ENCODE measurements around the gene CELF2. TPM values are rescaled to one million over a fixed set of nuclear protein-coding genes. Genes with fewer than 3 reads are reported as not detected.

Gene CELF2
- total RNA-seq, 1 donor from 2014 or later = 29.3 TPM

DNA sequence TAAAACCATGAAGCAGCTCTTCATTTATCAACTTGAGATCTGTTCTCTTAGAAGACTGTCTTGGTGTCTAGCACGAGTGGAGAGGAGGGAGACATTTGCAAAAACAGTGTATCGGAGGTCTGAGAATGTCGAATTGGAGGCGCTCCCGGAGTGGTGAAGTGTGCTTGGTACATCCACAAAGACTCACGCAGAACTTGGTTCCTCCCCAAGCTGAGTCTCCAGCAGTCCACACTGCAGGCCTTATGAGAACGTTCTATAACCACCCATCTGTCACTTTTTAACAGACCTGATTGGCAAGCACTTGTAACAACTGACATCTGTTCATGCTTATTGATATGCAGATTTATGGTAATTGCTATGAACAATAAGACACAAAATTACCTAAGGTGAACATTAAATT, 261.6 kb downstream of the CELF2 start:
- DNase-seq = no peak

DNA sequence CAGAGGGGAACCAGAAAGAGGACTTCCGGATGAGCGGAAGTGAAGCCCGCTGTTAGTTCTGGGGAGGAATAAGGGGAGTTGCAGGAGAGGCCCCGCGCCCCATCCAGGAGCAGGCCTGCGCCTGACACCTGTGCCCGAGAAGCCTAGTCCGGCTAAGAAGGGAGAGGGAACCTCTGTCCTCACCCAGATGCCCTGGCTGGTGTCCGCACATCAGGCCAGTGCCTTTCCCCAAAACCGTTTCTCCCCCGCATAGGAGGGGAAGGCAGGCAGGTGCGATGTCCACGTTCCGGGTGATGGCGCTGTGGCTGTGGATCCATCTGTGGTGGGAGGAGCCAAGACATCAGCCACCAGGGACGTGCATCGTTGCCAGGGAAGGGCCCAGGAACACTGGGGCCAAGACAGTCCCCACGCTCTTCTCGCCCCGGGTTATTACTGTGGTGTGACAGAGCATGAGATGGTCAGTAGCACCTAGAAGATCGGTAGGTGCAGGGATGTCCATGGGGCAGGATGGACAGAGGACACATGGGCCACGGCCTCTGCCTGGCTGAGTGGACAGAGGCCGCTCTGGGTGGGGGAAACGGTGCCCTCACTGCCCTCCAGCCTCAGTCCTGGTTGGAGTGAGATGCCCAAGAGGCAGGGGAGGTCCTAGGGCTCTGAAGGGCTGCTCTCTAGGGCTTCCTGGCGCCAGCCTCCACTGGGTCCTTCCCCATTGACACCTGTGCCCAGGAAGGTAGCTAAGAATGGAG, 262.7 kb downstream of the CELF2 start:
- no peak for DNase-seq

DNA sequence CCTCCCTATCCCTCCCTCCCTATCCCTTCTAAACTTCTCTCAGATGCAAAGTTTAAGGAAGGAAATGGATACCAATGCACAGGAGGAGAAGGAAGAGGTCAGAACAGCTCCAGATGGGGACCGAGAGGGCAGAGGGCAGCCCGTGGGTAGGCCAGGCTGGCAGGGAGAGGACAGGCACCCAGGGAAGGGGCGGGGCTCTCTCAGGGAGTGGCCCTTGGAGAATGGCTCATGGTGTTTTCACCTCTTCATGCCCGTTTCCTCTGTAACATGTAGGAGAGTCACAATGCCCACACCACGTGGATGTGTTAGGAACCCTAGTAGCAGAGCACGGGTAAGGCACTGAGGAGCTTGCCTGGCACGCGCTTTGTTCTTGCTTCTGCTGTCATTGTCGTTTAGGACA, 264.5 kb downstream of the CELF2 start:
- no peak for DNase-seq

DNA sequence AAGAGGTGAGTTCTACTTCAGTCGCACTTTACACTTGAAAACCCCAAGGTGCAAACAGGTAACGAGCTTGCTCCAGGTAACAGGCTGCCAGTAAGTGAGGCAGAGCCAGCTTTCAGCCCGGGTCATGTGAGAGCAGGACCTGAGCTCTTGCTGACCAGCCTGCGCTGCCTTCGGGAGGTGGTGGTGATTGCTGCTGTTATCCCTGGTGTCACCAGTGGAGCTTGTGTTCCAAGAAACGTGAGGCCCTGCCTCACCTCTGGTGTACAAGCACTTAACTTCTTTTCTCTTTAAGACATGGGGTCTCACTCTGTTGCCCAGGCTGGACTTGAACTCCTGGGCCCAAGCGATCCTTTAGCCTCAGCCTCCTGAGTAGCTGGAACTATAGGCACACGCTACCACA, 265.0 kb downstream of the CELF2 start:
- no peak for DNase-seq

DNA sequence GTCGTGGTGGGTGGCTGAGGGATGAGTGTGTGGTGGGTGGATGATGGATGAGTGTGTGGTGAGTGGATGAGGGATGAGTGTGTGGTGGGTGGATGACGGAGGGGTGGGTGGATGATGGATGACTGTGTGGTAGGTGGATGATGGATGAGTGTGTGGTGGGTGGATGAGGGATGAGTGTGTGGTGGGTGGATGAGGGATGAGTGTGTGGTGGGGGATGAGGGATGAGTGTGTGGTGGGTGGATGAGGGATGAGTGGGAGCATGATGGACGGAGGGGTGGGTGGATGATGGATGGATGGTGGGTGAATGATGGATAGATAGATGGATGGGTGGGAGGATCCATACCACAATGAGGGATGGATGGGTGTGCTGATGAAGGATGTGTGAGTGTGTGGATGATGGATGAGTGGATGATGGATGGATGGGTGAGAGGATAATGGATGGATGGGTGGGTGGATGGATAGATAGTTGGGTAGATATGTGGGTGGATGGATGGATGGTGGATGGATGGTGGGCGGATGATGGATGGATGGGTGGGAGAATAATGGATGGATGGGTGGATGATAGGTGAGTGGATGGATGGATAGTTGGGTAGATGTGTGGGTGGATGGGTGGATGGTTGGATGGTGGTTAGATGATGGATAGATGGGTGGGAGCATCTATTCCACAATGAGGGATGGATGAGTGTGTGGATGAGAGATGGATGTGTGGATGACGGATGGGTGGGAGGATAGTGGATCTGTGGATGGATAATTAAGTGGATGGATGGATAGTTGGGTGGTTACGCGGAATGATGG, 266.8 kb downstream of the CELF2 start:
- DNase-seq = no peak

DNA sequence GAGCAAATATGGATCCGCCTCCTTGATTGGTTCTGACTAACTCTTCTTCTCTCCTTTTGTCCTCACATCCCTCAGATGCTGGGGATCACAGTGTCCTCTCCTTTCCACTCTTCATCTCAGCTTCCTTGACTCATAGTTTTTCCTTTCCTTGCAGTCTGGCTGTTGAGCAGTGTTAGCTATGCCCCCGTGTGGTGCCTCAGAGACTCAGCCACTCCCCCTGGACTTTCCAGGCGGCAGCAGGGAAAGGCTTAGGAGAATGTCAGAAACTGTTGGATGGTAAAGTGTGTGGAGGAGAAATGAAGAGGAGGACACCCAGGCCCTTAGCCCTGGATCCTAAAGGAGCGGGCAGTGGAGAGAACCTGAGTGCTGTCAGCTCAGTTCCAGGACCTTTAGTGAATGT, 267.5 kb downstream of the CELF2 start:
- DNase-seq = no peak

DNA sequence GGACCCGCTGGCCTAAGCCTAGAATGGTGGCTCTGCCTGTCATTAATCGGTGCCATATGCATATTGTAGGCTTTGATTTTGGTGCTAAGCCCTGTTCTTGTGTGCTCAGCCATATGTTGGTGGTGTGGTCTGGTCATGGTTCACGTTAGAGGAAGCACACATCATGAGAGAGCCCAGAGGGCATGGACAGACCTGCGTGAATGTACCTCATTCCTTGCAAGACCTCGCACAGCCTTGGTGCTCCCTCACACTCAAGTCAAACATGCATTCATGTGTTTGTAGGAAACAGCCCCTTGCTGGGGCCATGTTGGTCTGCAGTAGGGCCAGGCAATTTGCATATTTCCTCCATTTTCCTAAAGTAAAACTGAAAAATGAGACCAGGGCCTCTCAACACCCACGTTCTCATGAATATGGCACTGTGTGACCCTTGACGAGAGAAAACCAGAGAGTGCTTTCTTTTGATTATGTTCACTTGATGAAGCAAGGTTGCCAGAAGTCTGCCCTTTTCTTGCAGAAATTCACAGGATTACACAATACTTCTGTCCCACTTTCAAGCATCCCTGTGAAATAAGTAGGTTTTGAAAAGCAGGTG, 268.7 kb downstream of the CELF2 start:
- DNase-seq = no peak

DNA sequence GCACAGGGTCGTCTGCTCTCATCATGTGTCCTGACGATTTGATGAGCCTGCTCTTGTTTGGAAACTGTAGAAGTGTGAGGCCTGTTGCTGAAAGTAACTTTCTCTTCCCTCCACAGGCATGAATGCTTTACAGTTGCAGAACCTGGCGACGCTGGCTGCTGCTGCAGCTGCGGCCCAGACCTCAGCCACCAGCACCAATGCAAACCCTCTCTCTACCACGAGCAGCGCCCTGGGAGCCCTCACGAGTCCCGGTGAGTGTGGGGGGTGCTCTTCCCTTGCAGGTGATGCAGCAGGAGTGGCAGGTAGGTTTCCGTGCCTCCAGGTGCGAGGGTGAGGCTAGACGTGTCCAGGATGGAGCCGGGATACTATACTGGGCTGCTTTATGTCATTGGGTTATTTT, 270.6 kb downstream of the CELF2 start:
- DNase-seq = no peak

DNA sequence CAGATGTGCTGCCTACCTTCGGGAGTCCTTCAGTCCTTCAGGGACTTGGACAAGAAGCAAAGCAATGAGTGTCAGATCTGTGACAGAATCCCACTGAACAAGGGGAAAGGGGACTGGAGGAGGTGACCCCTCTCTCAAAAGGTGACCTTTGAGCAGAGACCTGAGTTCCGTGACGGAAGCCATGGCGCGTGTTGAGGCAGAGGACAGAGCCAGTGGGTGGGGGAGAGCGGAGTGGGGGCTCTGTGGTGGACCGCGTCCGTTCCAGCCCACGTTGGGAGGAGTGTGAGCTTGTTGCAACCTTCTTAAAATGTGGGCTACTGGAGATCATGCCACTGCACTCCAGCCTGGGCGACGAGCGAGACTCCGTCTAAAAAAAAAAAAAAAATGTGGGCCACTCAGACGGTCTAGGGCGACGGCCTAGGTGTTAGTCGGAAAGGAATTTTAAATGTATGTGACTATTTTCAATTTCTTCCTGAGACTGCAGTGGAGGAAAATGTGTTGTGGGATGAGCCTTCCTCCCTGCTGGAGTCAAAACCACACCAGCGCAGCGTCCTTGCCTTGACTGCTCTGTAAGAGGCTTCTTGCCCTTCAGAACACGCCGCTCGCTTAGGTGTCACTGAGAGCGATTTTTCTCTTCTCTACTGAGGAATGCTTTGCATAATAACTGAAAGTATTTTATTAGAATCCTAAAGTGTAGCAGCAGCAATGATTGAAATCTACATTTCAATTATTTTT, 272.7 kb downstream of the CELF2 start:
- DNase-seq = no peak

DNA sequence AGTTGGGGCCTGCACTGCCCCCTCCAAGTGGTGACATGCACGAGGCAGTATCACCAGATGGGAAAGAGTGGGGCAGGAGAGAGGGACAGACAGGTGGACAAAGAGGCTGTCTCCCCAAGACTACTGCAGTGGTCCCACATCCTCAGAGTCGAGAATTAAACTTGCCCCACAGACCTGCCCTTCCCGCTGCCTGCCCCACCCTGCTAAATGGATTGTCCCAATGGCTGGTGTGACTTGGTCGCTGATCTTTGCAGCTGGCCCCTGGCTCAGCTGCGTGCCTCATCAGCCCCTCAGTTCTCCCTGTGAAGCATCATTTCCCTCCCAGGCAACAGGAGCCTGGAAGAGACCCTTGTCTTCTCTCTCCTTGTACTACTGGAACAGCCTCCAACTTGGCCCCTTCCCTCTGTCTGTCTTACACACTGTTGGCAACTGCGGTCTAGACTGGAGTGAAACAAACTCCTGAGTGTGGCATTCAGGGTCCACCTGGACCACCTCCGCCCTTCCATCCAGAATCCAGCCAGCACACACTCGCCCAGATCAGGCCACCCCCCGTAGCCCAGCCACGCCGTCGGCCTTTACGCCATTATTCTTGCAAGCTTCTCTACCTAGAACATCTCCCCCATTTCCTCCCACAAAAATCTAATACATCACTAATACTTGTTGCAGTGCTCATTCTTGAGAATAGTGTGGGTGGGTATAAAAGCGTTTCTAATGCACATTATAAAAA, 275.1 kb downstream of the CELF2 start:
- DNase-seq = no peak

DNA sequence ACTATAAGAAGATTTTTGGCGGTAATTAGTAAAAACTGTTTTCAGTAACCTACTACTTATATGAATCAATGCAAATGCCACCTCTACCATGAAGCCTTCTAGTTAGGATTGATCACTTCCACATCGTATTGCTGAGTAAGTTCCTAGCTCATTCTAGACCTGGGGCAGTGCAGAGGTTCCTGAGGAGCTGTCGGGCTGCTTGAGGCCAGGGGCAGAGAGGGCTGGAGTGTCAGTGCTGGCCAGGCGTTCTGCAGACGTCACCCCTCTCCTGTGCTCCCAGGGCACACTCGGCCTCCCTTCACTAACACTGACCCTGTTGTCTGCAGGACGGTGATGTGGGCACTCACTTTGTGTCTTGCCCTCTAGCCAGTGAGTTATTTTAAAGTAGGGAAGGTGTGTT, 275.7 kb downstream of the CELF2 start:
- DNase-seq = no peak

DNA sequence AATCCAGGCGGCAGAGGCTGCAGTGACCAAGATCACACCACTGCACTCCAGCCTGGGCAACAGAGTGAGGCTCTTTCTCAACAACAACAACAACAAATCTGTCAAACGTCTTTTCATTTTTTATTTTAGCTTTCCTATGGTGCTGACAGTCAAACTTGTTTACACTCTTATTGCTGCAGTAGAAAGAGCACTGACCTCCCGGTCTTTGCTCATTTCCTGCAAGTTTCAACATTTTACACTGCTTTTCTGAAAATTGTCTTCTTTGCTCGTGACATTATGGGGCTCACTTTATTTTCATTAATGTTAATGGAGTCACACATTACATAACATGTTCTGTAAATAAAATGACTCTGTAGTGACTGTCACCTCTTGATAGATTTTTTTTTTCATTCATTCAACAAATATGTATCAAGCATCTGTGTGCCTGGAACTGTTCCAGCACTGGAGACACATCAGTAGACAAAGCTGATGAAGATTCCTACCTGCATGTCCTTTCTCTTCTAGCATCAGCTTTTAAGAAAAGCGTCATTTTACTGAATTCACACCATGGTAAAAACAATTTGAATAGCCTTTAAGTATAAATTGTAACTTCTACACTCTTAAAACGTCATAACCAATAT, 277.3 kb downstream of the CELF2 start:
- no peak for DNase-seq

DNA sequence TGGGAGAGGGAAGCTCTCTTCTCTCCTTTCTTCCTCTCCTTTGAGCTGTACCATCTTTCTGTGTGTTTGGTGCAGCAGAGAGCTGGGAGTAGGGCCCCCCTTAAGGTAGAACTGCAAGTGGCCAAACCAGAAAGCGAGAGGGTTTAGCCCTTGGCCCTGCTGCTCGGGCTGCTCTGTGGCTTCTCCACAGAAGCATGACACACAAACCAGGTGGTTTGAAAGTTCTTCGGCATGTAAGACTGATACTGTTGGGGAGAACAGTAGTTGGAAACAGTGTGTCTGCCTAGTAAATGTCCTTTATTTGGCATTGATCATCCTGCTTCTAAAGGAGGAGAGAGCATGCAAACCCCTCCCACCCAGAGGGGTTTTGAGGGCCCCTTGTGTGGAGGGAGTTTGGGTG, 277.8 kb downstream of the CELF2 start:
- no peak for DNase-seq

DNA sequence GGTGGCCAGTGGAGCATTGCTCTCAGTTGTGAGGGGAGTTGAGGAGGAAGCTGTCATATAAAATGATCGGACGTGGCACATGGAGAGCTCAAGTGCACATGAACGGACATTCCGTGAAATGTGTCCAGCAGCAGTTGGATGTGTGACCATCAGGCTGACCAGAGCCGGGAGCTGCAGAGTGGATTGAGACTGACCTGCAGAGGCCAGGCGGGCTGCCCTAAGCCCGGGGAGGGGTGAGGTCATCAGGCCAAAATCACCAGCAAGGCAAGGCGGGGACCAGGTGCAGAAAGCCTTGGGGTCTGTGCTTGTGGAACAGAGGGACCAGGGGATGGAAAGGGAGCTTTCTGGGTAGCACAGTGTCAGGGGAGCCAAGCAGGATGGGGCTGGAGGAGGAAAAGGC, 279.5 kb downstream of the CELF2 start:
- DNase-seq = no peak

DNA sequence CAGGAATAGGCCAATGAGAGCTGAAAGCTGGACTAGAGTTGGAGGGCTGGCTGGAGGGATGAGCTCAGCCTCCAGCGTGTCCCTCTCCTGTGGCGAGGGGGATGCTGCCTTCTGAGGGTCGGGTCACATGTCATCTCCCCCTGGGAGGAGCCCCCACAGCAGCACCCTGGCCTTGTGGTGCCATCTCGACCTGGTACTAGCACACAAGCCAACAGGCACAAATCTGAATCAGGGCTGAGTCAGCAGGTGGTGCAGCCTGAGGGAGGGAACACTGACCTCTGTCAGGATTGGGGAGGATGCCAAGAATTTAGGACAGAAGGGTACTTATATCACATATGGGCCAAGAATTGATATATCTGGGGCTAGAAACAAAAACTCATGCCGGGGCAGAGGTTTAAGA, 280.4 kb downstream of the CELF2 start:
- DNase-seq = no peak

DNA sequence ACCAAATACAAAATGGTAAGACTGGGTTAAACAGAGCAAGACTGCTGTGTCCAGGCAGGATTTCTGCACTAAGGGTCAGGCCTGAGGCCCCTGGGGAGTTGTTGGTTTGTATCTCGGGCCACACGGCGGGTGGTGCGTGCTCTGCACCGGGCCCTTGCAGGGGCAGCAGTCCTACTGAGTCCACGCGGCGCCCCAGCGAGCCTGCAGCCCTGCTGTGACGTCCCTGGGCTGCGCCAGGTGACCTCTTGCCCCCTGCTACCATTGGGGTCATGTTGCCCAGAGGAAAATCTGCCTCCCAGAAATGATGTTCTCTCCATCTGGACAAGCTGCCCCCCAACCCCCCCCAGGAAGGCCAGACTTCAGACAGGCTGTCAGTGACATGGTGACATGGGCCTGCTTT, 281.5 kb downstream of the CELF2 start:
- no peak for DNase-seq

DNA sequence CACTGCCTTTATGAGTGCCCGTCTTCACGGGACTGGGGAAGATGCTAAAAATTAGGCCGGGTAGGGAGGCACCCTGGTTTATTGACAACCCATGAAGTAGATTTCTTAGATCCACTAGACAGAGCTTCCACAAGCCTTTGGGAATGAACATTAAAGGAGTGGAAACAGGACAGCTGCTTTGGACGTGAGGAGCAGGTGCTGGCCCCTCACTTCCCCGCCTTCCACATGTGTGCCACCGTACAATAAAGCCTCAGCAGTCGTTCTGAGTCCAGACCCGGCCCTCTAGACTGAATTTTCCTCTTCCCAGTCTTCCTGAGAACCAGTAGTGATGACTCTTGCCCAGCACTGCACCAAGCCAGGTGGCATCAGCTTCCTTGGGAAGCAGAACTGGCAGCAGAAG, 282.4 kb downstream of the CELF2 start:
- DNase-seq = no peak

DNA sequence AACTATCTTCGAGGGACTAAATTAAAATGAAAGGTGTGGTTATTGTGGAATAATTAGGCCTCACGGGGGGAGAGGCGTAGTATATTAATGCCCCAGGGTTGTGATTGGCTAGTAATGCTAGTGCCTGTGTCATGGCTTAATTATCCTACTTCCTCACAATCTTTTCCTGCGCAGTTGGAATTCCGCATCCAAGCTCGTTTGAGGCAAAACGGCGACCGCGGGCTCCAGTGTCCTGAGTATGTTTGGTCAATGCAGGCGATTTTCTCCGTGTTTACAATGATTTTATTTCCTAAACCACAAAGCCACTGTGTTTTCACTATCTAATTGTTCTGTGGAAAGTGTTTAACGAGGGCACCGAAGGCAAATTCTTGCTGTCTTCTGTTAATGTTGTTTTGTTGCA, 282.9 kb downstream of the CELF2 start:
- DNase-seq = no peak

DNA sequence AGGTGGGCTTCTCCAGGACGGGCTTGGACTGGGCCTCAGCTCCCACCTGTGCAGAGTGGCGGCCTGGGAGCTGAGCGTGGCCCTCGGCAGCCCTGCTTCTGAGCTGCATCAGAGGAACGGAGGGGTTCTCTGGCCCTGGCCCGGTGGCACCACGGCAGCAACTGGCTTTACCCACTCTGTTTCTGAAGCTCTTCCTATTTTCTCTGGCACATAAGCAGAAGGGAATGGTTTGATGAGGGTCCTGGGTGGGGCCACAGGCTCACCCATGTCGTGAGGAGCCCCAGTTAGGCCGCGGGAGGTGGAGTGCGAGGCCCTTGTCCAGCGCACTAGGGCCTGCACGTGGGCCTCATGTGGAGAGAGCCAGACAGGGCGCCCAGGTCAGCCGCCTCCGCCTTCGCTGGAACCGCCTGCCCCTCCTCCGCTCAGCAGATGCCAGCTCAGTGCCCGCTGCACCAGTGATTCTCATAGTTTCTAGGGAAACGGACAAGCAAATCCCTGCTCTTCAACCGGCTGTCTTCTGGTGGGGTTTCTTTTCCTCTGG, 284.0 kb downstream of the CELF2 start:
- DNase-seq = no peak

DNA sequence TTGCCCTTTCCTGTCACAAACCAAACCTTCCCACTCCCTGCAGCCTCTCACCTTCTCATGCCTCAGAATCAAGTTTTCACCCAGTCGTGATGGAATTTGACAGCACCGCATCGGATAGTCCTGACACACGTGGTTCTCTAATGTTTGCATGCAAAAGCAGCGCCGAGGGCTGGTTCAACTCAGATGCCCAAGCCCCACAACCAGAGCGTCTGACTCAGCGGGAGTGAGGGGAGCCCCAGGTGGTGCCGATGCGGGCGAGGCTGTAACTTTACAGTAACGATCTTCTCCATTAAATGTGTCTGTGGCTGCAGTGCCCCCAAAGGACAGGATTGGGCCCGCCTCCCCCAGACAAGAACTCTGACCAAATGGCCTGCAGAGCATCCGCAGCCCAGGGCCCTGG, 284.5 kb downstream of the CELF2 start:
- DNase-seq = no peak

DNA sequence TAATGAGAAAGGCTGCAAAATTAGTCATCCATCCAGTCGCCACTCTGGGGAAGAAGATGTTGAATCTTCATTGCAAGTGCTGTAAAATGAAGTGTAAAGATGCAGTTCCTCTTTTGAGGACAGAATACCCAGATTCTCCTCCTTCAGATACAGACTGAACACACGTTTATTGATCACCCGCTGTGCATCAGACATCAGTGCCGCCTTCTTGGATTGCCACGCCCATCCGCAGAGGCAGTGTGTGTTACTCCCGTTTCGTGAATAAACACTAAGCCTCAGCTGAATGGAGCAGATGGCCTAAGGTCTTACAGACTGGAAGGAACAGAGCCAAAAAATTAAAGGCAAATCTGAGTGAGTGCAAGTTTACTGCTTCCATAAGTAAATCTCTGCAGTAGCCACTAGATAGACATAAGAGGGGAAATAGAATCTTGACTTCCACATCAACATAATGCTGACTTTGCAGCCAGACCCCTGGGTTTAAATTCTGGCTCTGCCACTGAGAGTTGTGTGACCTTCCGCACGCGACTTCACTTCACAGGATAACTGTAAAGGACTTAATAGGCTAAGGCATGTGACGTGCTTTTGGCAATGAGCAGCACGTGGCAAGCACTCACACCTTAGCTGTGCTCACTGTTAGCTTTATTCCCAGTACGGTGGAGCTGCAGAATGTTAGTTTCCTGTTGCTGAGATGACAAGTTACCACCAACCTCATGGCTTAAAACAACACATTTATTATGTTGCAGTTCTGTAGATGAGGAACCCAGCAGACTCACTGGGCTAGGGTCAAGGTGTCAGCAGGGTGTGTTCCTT, 285.9 kb downstream of the CELF2 start:
- no peak for DNase-seq
